Adrenal gland (tissue), 12 donors: ENCODE results near the gene DSE. TPM values are rescaled to one million over a fixed set of nuclear protein-coding genes. Genes with fewer than 3 reads are reported as not detected.

Experiments used
- DNase-seq, 7 donors: peaks; one replicate each; pipeline ENCODE4 v3.0.0-alpha.2; 2019 to 2020
- H3K27ac ChIP-seq, 5 donors: fragments of 200-600 bp; sonication (generic) in 4 of 5; 1 replicate in 3 of 5; 2 replicates in 2 of 5; pipeline versions ENCODE4 v1.5.1 to v1.8.0; 2016 to 2020; ENCODE audit warnings: mild to moderate bottlenecking in 1 of 5
- H3K27me3 ChIP-seq: fragments of 200-600 bp; 2 replicates; pipeline ENCODE4 v1.8.0; 2021
- H3K36me3 ChIP-seq, 2 donors: fragments of 200-600 bp; replicated peaks in 1 of 2; 1 replicate in 1 of 2; 2 replicates in 1 of 2; pipeline versions ENCODE4 v1.5.1 to v1.8.0; 2018 to 2022
- H3K4me1 ChIP-seq, 2 donors: fragments of 200-600 bp; replicated peaks in 1 of 2; 1 replicate in 1 of 2; 2 replicates in 1 of 2; pipeline versions ENCODE4 v1.5.1 to v1.8.0; 2018 to 2021
- H3K4me3 ChIP-seq, 4 donors: fragments of 200-600 bp; sonication (generic) in 3 of 4; one replicate each; pipeline ENCODE4 v1.5.1; 2016 to 2018
- H3K9me3 ChIP-seq, 3 donors: fragments of 200-600 bp; sonication (generic) in 1 of 3; replicated peaks in 1 of 3; 1 replicate in 2 of 3; 2 replicates in 1 of 3; pipeline versions ENCODE4 v1.5.1 to v1.8.0; 2016 to 2021
- CTCF ChIP-seq, 6 experiments: fragments of 450-650 bp in 4 of 6; fragments of 200-600 bp in 2 of 6; sonication (generic) in 1 of 6; IDR thresholded peaks; 1 replicate in 5 of 6; 2 replicates in 1 of 6; pipeline versions ENCODE4 v1.5.1 to v1.8.0; 2016 to 2021; ENCODE audit warnings: antibody characterized with exemption in 6 of 6, mild to moderate bottlenecking in 2 of 6, moderate library complexity in 1 of 6
- POLR2A ChIP-seq, 2 donors: fragments of 450-650 bp; IDR thresholded peaks; one replicate each; pipeline ENCODE4 v1.6.1; 2017; ENCODE audit warnings: antibody characterized with exemption in 2 of 2, mild to moderate bottlenecking in 2 of 2, moderate library complexity in 1 of 2
- WGBS, 4 donors: extraction: QIAGEN DNeasy Blood & Tissue Kit in 2 of 4; methylation state at CpG; one replicate each; pipeline versions ENCODE4 v1.1.5 to v1.1.7; 2013 to 2017; 5-methylcytosine and 5-hydroxymethylcytosine counted together
- intact Hi-C, 2 donors: fragments of 100-400 bp; cut with DNase I; formaldehyde crosslinking; loops; one replicate each; pipeline versions ENCODE4 v1.14.1 to v1.15.0; 2022 to 2023
- polyA plus RNA-seq, 3 donors: library from polyadenylated mRNA; stranded (reverse); fragments of 200-250 nt in 2 of 3; fragments of 350-450 nt in 1 of 3; fragmentation: Illumina TruSeq in 1 of 3; extraction: RNeasy Lipid Tissue Mini Kit (QIAGEN cat#74804) in 1 of 3; gene quantifications; one replicate each; pipeline ENCODE4 v1.2.3, GENCODE V29; 2013 to 2014
- total RNA-seq, 9 donors: library from RNA; depleted of rRNA in 4 of 9; stranded (reverse); fragments of >200 nt in 4 of 9; fragments of 120-200 nt in 1 of 9; fragmentation: NEBNext Ultra II Directional in 1 of 9; extraction: Animal tissue kit (Norgen Biotek cat#: 25700) in 1 of 9; gene quantifications; one replicate each; pipeline versions ENCODE4 v1.1.0 to v1.2.4, GENCODE V29; 2013 to 2023
- donor health status: healthy with polysubstance abuse.
- donor health status: Bipolar disorder and iron deficiency.
- donor health status: DM: yes; HTN: yes; CAD: no.
- donor health status: DM: no; HTN: no; CAD: no.
- donor health status: DM: no; HTN: no; CAD: no.
- donor health status: DM: yes; HTN: yes; CAD: no.

Gene DSE
- total and polyA plus RNA-seq, 12 donors = 7.7 to 67.4 (median 35.0) TPM

- no peak overlapping the region for H3K4me3 ChIP-seq
- intact Hi-C loops = no loop called here
- no peaks in the 10 kb centered on the region for H3K36me3 ChIP-seq
- peaks cover 7 to 57% of the 10 kb centered on the region in 2 donors for H3K4me1 ChIP-seq
- no peak for DNase-seq
- no peak overlapping the region for H3K27ac ChIP-seq
- H3K9me3 ChIP-seq = no peaks in the 10 kb centered on the region
- TF ChIP-seq POLR2A (IDR thresholded peaks at IDR 0.05) (no peak), CTCF (IDR thresholded peaks at IDR 0.05) (no peak)
- no peaks in the 10 kb centered on the region for H3K27me3 ChIP-seq
- WGBS, 4 donors = 92 to 94% (median 93%) methylated on average over 4 of the region's 4 CpGs
Observed at GRCh38 chr6:116408491-116408890, 37.7 kb downstream of the DSE start.

DNA sequence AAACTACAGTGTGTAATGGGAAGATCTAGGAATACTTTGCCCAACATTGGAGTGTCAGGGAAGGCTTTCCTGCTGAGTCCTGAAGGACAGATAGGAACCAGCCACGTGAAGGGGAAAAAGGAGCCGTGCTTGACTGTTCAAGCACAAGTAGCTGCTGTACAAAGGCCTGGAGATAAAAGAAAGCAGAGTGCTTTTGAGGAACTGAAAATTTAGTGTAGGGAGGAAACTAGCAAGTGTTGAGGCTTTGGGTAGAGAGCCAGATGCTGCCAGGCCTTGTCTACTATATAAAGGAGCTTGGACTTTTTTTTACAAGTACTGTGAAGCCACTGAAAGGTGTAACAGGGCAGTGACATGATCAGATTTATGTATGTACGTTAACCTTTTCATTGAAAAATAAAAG is 39.0 kb downstream of the DSE start:
- Histone ChIP-seq H3K4me1 (peaks cover 7 to 50% of the 10 kb centered on the region in 2 donors), H3K27me3 (no peaks in the 10 kb centered on the region), H3K27ac (peak overlapping the region in 1 of 5 donors; percentile 43), H3K9me3 (no peaks in the 10 kb centered on the region), H3K4me3 (no peak overlapping the region), H3K36me3 (no peaks in the 10 kb centered on the region)
- no peak for DNase-seq
- intact Hi-C loops = no loop called here
- no peak for TF ChIP-seq POLR2A (IDR thresholded peaks at IDR 0.05)
- no peak for TF ChIP-seq CTCF (IDR thresholded peaks at IDR 0.05)
- 75 to 81% (median 79%) methylated on average over 3 of the region's 3 CpGs for WGBS, 4 donors

DNA sequence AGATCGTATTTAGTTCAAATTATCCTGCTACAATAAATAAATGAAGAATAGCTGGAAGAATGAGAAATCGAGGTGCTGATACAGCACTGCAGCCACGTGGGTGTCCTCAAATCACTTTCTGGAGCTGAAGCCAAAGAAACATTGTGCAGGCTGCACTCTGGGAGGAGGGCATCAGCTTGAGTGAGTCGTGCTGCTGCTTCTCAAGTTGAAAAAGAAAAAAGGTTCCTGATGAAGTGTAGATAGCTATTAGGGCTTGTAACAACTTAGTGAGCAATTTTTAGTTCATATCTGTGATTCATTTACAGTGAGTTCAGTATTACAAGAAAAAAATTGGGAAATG is 40.5 kb downstream of the DSE start:
- WGBS, 4 donors = 5 to 13% (median 9%) methylated on average over 4 of the region's 4 CpGs
- no peaks in the 10 kb centered on the region for H3K36me3 ChIP-seq
- H3K27ac ChIP-seq = no peak overlapping the region
- TF ChIP-seq POLR2A (IDR thresholded peaks at IDR 0.05) (no peak), CTCF (IDR thresholded peaks at IDR 0.05) (no peak)
- no peak overlapping the region for H3K4me3 ChIP-seq
- DNase-seq = peak in 5 of 7 donors; percentile 31 to 80 (median 60)
- no peaks in the 10 kb centered on the region for H3K27me3 ChIP-seq
- peaks cover 7 to 35% of the 10 kb centered on the region in 2 donors for H3K4me1 ChIP-seq
- H3K9me3 ChIP-seq = no peaks in the 10 kb centered on the region
- intact Hi-C loops = no loop called here

- H3K4me3 ChIP-seq = no peak overlapping the region
- no peaks in the 10 kb centered on the region for H3K36me3 ChIP-seq
- no peak for TF ChIP-seq POLR2A (IDR thresholded peaks at IDR 0.05)
- TF ChIP-seq CTCF (IDR thresholded peaks at IDR 0.05) = no peak
- no peaks in the 10 kb centered on the region for H3K9me3 ChIP-seq
- intact Hi-C loops = no loop called here
- no peaks in the 10 kb centered on the region for H3K27me3 ChIP-seq
- no peak overlapping the region for H3K27ac ChIP-seq
- peaks cover 7 to 33% of the 10 kb centered on the region in 2 donors for H3K4me1 ChIP-seq
- peak in 2 of 7 donors; percentile 15 to 21 for DNase-seq
Observed at GRCh38 chr6:116412270-116412669, 41.5 kb downstream of the DSE start.
